Colonic mucosa (tissue), 4 donors: ENCODE measurements around the gene ESYT3. TPM values are rescaled to one million over a fixed set of nuclear protein-coding genes. Genes with fewer than 3 reads are reported as not detected.

Experiments
- DNase-seq: peaks from one replicate; pipeline ENCODE4 v3.0.0-alpha.2; 2020
- H3K27ac ChIP-seq: fragments of 200-600 bp; one replicate; pipeline ENCODE4 v1.8.0; 2021
- H3K27me3 ChIP-seq: fragments of 200-600 bp; one replicate; pipeline ENCODE4 v1.8.0; 2021
- H3K36me3 ChIP-seq: fragments of 200-600 bp; one replicate; pipeline ENCODE4 v1.8.0; 2021
- H3K4me1 ChIP-seq: fragments of 200-600 bp; one replicate; pipeline ENCODE4 v1.8.0; 2021; ENCODE audit warnings: mild to moderate bottlenecking
- H3K4me3 ChIP-seq: fragments of 200-600 bp; one replicate; pipeline ENCODE4 v1.8.0; 2021
- H3K9ac ChIP-seq, 2 donors: one replicate each; pipeline ENCODE4 v1.7.0; 2013; ENCODE audit warnings: control low read depth in 2 of 2, low read depth in 2 of 2, low read length in 2 of 2
- H3K9me3 ChIP-seq: fragments of 200-600 bp; one replicate; pipeline ENCODE4 v1.8.0; 2021
- CTCF ChIP-seq: fragments of 200-600 bp; IDR thresholded peaks from one replicate; pipeline ENCODE4 v1.8.0; 2022; ENCODE audit warnings: antibody characterized with exemption, mild to moderate bottlenecking
- intact Hi-C: fragments of 100-400 bp; cut with DNase I; formaldehyde crosslinking; loops from one replicate; pipeline ENCODE4 v1.14.1; 2022
- total RNA-seq, 2 donors: library from RNA; stranded (reverse); fragmentation: NEBNext Ultra II Directional in 1 of 2; extraction: Animal tissue kit (Norgen Biotek cat#: 25700) in 1 of 2; gene quantifications; one replicate each; pipeline ENCODE4 v1.2.1, GENCODE V29; 2021
- donor health status: healthy.
- donor health status: DM: no; HTN: no; CAD: no.
- donor health status: DM: no; HTN: no; CAD: no.

Gene ESYT3
- total RNA-seq, 2 donors from 2014 or later = 0.89 to 1.2 TPM

DNA sequence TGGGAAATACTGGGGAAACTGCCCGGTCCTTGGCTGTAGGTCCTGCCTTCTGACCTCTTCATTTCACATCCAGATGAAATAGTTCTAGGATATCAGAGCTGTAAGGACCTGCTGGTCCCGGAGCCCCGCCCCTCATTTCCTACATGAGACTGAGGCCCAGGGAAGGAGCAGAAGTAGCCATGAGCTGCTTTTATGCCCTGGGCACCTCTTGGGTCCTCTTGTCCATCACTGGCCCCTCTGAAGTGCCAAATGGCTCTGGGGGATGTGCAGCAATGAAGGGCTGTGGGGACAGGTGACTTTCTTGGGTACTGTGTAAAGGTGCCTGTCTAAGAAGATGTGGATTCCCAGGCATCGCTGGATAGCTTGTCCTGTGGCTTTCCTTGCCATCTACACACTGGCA is 40.3 kb upstream of the ESYT3 start:
- H3K9ac ChIP-seq = no peak overlapping the region
- no peaks in the 10 kb centered on the region for H3K27me3 ChIP-seq
- DNase-seq = no peak
- no peaks in the 10 kb centered on the region for H3K4me1 ChIP-seq
- no peak overlapping the region for H3K4me3 ChIP-seq
- intact Hi-C loops = no loop called here
- no peaks in the 10 kb centered on the region for H3K36me3 ChIP-seq
- no peaks in the 10 kb centered on the region for H3K9me3 ChIP-seq
- H3K27ac ChIP-seq = no peak overlapping the region
- no peak for TF ChIP-seq CTCF

GRCh38 chr3:138394686-138395085 is 39.7 kb upstream of the ESYT3 start:
- H3K9me3 ChIP-seq = no peaks in the 10 kb centered on the region
- H3K27ac ChIP-seq = no peak overlapping the region
- no peak for DNase-seq
- no peak overlapping the region for H3K9ac ChIP-seq
- no peaks in the 10 kb centered on the region for H3K4me1 ChIP-seq
- no peaks in the 10 kb centered on the region for H3K36me3 ChIP-seq
- no peaks in the 10 kb centered on the region for H3K27me3 ChIP-seq
- no peak overlapping the region for H3K4me3 ChIP-seq
- no peak for TF ChIP-seq CTCF
- intact Hi-C loops = no loop called here

DNA sequence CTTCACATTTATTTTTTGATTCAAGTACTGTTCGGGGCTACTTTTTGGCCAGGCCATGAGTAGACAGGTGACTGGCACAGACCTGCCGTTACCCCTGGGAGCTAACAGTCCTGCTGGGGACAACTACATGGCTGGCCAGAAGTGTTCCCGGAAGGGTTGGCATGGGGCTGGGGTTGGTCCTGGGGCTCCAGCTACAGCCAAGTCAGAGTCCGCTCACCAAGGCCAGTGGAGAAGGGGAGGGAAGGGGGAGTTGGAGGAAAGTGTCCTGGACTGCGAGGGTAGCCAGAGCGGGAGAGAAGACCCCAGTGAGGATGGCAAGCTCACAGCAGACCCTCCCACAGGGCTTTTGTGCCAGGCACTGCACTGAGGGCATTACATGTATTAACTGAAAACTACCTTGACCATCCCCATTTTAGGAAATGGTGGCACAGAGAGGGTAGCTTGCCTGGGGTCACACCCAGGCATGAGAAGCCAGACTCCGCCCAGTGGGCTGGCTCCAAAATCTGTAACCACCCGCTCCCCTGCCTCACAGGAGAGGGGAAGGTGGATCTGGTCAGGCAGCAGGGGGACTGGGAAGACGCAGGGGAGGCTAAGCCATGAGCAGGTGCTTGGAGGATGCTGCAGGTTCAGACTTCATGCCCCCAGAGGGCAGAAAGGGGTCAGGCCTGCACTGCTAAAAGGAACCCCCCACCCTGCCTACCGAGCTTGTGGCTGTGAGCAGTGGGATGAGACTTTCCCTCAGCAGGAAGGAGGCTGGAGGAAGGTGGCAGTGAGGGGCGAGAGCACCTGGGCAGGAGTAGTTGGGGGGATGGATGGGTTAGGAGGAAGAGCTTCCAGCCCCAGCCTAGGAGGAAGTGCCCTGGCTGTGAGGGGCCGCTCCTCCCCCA is 38.3 kb upstream of the ESYT3 start:
- H3K27ac ChIP-seq = no peak overlapping the region
- no peak for TF ChIP-seq CTCF
- no peak for DNase-seq
- no peak overlapping the region for H3K4me3 ChIP-seq
- no peaks in the 10 kb centered on the region for H3K9me3 ChIP-seq
- H3K36me3 ChIP-seq = no peaks in the 10 kb centered on the region
- no peaks in the 10 kb centered on the region for H3K4me1 ChIP-seq
- H3K27me3 ChIP-seq = no peaks in the 10 kb centered on the region
- intact Hi-C loops = no loop called here
- H3K9ac ChIP-seq = no peak overlapping the region

DNA sequence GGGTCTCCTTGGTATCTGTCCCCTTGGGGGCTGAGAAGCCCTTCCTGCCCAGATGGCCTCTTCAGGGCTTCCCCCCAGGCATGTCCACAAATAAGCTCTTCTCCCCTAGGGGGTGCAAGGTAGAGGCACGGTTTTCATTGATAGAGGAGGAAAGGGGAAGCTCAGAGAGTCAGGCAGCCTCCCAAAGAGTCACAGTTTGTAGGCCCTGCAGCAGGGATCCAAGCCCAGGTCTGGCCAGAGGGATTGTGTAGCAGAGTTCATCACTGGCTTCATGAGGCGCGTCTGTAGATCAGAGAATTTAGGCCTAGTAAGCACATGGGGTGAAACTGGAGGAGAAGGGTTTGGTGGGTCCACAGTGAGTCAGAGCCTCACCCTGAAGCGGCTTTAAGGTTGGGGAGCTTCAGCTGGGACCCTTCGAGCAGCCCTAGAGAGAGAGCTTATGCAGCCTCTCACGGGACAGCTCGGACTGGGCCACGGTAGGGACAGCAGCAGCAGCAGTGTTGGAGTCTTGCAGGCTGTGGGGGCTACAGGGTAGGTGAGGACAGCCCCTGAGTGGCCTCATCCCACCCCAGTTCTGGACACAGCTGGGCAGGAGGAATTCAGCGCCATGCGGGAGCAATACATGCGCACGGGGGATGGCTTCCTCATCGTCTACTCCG is 37.5 kb upstream of the ESYT3 start:
- Histone ChIP-seq H3K4me1 (no peaks in the 10 kb centered on the region), H3K27me3 (no peaks in the 10 kb centered on the region), H3K9me3 (no peaks in the 10 kb centered on the region), H3K9ac (no peak overlapping the region), H3K27ac (no peak overlapping the region), H3K36me3 (no peaks in the 10 kb centered on the region), H3K4me3 (no peak overlapping the region)
- DNase-seq = no peak
- no peak for TF ChIP-seq CTCF
- intact Hi-C loops = no loop called here

DNA sequence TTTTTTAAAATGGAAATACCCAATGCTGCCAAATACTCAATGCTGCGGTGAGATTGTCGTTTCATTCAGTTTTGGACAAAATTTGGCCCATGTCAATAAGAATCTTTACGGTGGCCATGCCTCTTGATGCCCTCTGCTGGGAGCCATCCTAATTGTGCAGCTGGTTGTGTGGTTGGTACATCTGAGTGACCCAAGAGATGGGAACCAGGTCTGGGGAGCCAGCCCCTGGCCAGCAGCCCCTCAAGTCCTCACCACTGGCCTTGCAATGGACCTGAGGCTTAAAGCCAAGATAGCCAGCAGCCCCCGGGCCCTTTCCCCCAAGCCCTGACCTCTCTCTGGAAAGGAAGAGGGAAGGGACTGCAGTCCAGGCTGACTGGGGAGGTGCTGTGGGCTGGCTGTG is 36.4 kb upstream of the ESYT3 start:
- Histone ChIP-seq H3K27ac (no peak overlapping the region), H3K9ac (no peak overlapping the region), H3K9me3 (no peaks in the 10 kb centered on the region), H3K27me3 (no peaks in the 10 kb centered on the region), H3K4me3 (no peak overlapping the region), H3K4me1 (no peaks in the 10 kb centered on the region), H3K36me3 (no peaks in the 10 kb centered on the region)
- intact Hi-C loops = no loop called here
- no peak for TF ChIP-seq CTCF
- DNase-seq = no peak
